Measurements from ENCODE around the gene FBF1.

FBF1 gene

DNA sequence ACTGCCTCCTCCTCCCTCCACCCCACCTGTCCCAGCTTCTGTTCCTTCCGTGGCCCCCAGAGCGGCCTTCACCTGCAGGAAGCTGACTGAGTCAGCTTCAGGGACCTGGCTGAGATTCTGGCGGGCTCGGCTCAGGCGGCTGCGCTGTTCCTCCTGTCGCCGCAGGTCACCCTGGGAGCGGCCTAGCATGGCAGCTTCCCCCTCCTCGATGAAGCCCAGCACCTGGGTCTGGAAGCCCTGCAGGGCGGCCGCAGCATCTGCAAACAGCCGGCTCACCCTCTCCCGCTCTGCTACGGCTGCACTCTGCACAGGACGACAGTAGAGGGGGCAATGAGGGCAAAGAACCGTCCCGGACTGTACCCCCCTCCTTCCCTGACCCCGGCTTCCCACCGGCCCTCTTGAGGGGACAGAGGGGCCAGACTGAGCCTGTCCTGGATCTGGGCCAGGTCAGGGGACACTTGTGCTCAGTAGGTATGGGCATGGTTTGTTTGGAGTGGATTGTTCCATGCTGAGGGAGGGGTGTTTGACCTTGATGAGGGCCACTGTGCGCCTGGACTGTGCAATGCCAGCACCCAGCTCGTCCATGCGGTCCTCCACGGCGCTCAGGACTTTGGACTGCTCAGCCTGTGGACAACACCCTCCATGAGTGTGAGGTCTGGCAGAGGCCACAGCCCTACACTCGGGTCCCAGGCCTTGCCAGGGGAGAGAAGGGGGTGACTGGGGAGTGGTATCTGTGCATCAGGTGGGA is 64.5 kb downstream of the FBF1 start:
- H3K27ac ChIP-seq (replicated peaks), result no peak overlapping the region
- no peak overlapping the region for H3K4me3 ChIP-seq (replicated peaks; ENCODE audit: insufficient read depth, low read length)
- TF ChIP-seq POLR2AphosphoS5 (IDR thresholded peaks at IDR 0.05; ENCODE audit: low read depth), result no peak
- TF ChIP-seq, protein P1, sequence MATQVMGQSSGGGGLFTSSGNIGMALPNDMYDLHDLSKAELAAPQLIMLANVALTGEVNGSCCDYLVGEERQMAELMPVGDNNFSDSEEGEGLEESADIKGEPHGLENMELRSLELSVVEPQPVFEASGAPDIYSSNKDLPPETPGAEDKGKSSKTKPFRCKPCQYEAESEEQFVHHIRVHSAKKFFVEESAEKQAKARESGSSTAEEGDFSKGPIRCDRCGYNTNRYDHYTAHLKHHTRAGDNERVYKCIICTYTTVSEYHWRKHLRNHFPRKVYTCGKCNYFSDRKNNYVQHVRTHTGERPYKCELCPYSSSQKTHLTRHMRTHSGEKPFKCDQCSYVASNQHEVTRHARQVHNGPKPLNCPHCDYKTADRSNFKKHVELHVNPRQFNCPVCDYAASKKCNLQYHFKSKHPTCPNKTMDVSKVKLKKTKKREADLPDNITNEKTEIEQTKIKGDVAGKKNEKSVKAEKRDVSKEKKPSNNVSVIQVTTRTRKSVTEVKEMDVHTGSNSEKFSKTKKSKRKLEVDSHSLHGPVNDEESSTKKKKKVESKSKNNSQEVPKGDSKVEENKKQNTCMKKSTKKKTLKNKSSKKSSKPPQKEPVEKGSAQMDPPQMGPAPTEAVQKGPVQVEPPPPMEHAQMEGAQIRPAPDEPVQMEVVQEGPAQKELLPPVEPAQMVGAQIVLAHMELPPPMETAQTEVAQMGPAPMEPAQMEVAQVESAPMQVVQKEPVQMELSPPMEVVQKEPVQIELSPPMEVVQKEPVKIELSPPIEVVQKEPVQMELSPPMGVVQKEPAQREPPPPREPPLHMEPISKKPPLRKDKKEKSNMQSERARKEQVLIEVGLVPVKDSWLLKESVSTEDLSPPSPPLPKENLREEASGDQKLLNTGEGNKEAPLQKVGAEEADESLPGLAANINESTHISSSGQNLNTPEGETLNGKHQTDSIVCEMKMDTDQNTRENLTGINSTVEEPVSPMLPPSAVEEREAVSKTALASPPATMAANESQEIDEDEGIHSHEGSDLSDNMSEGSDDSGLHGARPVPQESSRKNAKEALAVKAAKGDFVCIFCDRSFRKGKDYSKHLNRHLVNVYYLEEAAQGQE (IDR thresholded peaks at IDR 0.05; ENCODE audit: insufficient replicate concordance, low read depth), result no peak
- TF ChIP-seq SPI1 (IDR thresholded peaks at IDR 0.05; ENCODE audit: borderline replicate concordance, low read depth), result no peak
- no peak for TF ChIP-seq GABPA (IDR thresholded peaks at IDR 0.05; ENCODE audit: low read depth)
- TF ChIP-seq, protein P2, sequence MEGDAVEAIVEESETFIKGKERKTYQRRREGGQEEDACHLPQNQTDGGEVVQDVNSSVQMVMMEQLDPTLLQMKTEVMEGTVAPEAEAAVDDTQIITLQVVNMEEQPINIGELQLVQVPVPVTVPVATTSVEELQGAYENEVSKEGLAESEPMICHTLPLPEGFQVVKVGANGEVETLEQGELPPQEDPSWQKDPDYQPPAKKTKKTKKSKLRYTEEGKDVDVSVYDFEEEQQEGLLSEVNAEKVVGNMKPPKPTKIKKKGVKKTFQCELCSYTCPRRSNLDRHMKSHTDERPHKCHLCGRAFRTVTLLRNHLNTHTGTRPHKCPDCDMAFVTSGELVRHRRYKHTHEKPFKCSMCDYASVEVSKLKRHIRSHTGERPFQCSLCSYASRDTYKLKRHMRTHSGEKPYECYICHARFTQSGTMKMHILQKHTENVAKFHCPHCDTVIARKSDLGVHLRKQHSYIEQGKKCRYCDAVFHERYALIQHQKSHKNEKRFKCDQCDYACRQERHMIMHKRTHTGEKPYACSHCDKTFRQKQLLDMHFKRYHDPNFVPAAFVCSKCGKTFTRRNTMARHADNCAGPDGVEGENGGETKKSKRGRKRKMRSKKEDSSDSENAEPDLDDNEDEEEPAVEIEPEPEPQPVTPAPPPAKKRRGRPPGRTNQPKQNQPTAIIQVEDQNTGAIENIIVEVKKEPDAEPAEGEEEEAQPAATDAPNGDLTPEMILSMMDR (IDR thresholded peaks at IDR 0.05; ENCODE audit: insufficient read depth, low read length), result no peak
- DNase-seq (ENCODE audit: low read depth in 1 of 2, low spot score in 1 of 2), result no peak
- H3K27me3 ChIP-seq (ENCODE audit: insufficient read depth, poor library complexity, severe bottlenecking), result peaks cover 9% of the 10 kb centered on the region

DNA sequence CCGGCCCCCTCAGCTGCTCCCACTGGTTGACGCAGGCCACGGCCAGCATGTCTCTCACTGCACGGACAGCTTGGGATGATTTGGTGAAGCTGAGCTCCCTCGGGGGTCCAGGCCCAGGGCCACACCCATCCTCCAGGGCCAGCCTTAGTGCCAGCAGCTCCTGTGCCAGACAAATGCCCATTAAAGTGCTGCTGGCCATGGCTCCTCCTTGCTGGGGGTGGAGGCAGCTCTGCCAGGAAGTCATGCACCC is 65.0 kb downstream of the FBF1 start:
- peaks cover 9% of the 10 kb centered on the region for H3K27me3 ChIP-seq (ENCODE audit: insufficient read depth, poor library complexity, severe bottlenecking)
- DNase-seq (ENCODE audit: low read depth in 1 of 2, low spot score in 1 of 2), result no peak
- TF ChIP-seq POLR2AphosphoS5 (IDR thresholded peaks at IDR 0.05; ENCODE audit: low read depth) (no peak), SPI1 (IDR thresholded peaks at IDR 0.05; ENCODE audit: borderline replicate concordance, low read depth) (no peak), GABPA (IDR thresholded peaks at IDR 0.05; ENCODE audit: low read depth) (no peak)
- TF ChIP-seq, protein P1 (IDR thresholded peaks at IDR 0.05; ENCODE audit: insufficient replicate concordance, low read depth), result no peak
- TF ChIP-seq, protein P2 (IDR thresholded peaks at IDR 0.05; ENCODE audit: insufficient read depth, low read length), result no peak
- no peak overlapping the region for H3K4me3 ChIP-seq (replicated peaks; ENCODE audit: insufficient read depth, low read length)
- H3K27ac ChIP-seq (replicated peaks), result no peak overlapping the region

DNA sequence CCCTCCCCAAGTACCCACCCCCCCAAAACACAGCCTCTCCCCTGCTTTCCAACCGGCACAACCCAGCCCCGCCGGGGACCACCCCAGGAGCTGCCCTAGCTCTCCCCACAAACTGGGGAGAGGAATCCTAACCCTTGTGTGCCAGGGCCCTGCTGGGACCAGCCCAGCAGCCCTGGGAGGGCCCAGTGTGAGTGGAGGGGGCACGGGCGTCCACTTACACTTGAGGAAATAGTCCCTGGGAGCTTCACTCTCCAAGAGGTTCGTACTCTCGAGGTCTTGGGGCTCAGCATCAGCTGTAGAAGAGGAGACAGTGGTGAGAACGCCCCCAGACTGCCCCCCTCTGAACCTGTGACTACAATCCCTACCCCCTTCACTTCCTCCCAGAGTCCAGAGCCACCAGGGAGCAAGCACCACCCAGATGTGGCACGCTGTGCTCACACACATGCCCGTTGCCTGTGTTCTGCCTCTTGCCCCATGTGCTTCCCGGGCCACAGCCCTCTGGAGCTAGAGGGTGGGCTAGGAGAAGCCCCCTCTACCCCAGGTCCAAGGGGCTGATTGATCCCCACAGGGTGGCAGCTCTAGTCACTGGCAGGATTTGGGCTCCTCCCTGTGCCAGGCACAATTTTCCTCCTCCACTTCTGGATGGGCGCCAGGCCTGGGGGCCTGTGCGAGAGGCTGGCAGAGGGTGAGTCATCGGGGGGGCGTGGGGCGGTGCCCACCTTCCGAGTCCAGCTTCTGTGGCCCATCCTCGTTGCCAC is 65.5 kb downstream of the FBF1 start:
- TF ChIP-seq, protein P1 (IDR thresholded peaks at IDR 0.05; ENCODE audit: insufficient replicate concordance, low read depth), result no peak
- no peak for TF ChIP-seq GABPA (IDR thresholded peaks at IDR 0.05; ENCODE audit: low read depth)
- TF ChIP-seq, protein P2 (IDR thresholded peaks at IDR 0.05; ENCODE audit: insufficient read depth, low read length), result no peak
- H3K27me3 ChIP-seq (ENCODE audit: insufficient read depth, poor library complexity, severe bottlenecking), result peaks cover 9% of the 10 kb centered on the region
- no peak overlapping the region for H3K4me3 ChIP-seq (replicated peaks; ENCODE audit: insufficient read depth, low read length)
- no peak overlapping the region for H3K27ac ChIP-seq (replicated peaks)
- no peak for DNase-seq (ENCODE audit: low read depth in 1 of 2, low spot score in 1 of 2)
